ENCODE measurements around the gene RNF212.

RNF212 gene

DNA sequence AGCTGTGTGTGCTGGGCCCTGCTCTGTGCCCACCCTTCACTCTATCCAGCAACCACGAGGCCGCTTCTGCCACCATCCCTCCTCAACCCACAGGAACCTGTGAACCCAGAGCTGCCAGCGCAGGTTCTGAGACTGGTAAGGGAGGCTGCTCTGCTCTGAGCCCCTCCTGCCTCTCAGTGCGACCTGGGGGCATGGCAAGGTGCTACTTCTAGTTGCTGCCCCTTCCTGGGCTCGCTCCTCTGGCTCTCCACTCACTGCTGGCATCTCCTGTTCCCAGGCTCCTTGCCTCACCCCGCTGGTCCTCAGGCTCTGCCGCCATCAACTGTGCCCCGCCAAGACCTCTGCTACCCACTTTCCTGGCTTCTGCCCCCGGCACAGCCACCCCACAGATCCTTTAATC, 39.3 kb downstream of the RNF212 start:
- no peaks in the 10 kb centered on the region for H3K4me1 ChIP-seq (ENCODE audit: control insufficient read depth in 1 of 2, insufficient read depth in 2 of 2, low read length in 2 of 2)

DNA sequence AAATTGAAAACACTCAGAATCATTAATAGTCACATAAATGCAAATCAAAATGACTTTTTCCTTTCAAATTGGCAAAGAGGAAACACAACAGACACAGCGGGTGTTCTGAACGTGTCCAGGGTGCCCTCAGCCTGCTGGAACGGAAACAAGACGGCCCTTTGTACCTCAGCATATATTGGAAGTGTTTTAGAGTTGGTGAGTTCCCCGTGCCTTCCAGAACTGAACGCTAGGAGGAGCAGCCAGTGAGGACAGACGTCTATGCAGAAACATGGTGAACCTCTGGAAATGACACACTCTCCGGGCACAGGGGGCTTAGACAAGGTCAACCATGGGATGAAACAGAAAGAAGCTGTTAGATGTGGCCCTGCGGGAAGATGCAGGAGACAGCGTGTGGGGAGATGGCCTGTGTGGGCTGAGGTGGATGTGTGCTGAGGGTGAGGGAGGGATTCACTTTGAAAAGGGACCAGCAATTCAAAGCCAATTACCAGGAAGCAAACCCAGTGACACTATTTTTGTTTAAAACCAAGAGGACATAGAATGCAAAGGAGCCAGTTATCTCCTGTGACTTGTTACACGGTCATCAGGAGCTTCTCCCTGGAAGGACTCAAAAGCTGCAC, 40.4 kb downstream of the RNF212 start:
- Histone ChIP-seq H3K4me1 (ENCODE audit: control insufficient read depth in 1 of 2, insufficient read depth in 2 of 2, low read length in 2 of 2) (no peaks in the 10 kb centered on the region), H3K27me3 (ENCODE audit: control insufficient read depth in 1 of 2, insufficient read depth in 2 of 2, low read length in 2 of 2) (peaks cover 3 to 10% of the 10 kb centered on the region in 2 donors), H3K27ac (ENCODE audit: low read depth, low read length) (no peak overlapping the region), H3K4me3 (ENCODE audit: low read depth in 1 of 2, low read length in 2 of 2) (peak overlapping the region in 1 of 2 donors; percentile 4), H3K9me3 (ENCODE audit: control insufficient read depth in 1 of 2, low read length in 2 of 2) (no peaks in the 10 kb centered on the region), H3K36me3 (ENCODE audit: control insufficient read depth in 1 of 2, insufficient read depth in 2 of 2, low read length in 2 of 2) (no peaks in the 10 kb centered on the region), H3K9ac (ENCODE audit: low read depth in 1 of 2, low read length in 2 of 2) (no peak overlapping the region)

More for the DNA sequence above, 39.3 kb downstream of the RNF212 start:
- Histone ChIP-seq H3K4me3 (ENCODE audit: low read depth in 1 of 2, low read length in 2 of 2) (no peak overlapping the region), H3K36me3 (ENCODE audit: control insufficient read depth in 1 of 2, insufficient read depth in 2 of 2, low read length in 2 of 2) (no peaks in the 10 kb centered on the region), H3K27me3 (ENCODE audit: control insufficient read depth in 1 of 2, insufficient read depth in 2 of 2, low read length in 2 of 2) (peaks cover 0 to 10% of the 10 kb centered on the region in 2 donors), H3K9me3 (ENCODE audit: control insufficient read depth in 1 of 2, low read length in 2 of 2) (no peaks in the 10 kb centered on the region), H3K9ac (ENCODE audit: low read depth in 1 of 2, low read length in 2 of 2) (no peak overlapping the region), H3K27ac (ENCODE audit: low read depth, low read length) (no peak overlapping the region)

DNA sequence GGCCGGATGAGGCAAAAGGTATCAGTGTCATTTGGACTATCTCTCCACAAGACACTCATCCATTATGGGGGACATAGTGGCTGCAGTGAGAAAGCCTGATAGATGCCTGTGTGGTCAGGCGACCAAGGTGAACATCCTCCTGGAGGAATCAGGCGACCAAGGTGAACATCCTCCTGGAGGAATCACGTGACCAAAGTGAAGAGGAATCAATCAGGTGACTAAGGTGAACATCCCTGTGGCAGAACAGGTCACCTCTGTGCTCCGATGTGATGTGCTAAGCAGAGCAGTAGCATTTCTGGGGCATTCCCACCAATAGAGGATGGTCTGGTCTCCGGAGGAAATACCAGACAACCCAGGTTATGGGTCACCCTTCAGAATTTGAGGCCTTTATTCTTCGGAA, 44.0 kb downstream of the RNF212 start:
- Histone ChIP-seq H3K9ac (ENCODE audit: low read depth in 1 of 2, low read length in 2 of 2) (no peak overlapping the region), H3K27me3 (ENCODE audit: control insufficient read depth in 1 of 2, insufficient read depth in 2 of 2, low read length in 2 of 2) (peaks cover 3 to 10% of the 10 kb centered on the region in 2 donors), H3K27ac (ENCODE audit: low read depth, low read length) (no peak overlapping the region), H3K4me3 (ENCODE audit: low read depth in 1 of 2, low read length in 2 of 2) (no peak overlapping the region), H3K9me3 (ENCODE audit: control insufficient read depth in 1 of 2, low read length in 2 of 2) (no peaks in the 10 kb centered on the region), H3K4me1 (ENCODE audit: control insufficient read depth in 1 of 2, insufficient read depth in 2 of 2, low read length in 2 of 2) (no peaks in the 10 kb centered on the region), H3K36me3 (ENCODE audit: control insufficient read depth in 1 of 2, insufficient read depth in 2 of 2, low read length in 2 of 2) (no peaks in the 10 kb centered on the region)

DNA sequence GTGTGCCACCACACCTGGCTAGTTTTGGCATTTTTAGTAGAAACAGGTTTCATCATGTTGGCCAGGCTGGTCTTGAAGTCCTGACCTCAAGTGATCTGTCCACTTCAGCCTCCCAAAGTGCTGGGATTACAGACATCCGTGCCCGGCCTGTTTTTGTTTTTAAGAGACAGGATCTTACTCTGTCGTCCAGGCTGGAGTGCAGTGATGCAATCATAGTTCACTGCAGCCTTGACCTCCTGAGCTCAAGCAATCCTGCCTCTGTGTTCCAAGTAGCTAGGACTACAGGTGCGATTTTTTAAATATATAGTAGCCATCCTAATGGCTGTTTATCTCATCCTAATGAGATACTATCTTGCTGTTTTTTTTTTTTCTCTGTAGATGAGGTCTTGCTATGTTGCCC, 47.6 kb downstream of the RNF212 start:
- Histone ChIP-seq H3K27ac (ENCODE audit: low read depth, low read length) (no peak overlapping the region), H3K36me3 (ENCODE audit: control insufficient read depth in 1 of 2, insufficient read depth in 2 of 2, low read length in 2 of 2) (no peaks in the 10 kb centered on the region), H3K9me3 (ENCODE audit: control insufficient read depth in 1 of 2, low read length in 2 of 2) (no peaks in the 10 kb centered on the region), H3K4me3 (ENCODE audit: low read depth in 1 of 2, low read length in 2 of 2) (no peak overlapping the region), H3K27me3 (ENCODE audit: control insufficient read depth in 1 of 2, insufficient read depth in 2 of 2, low read length in 2 of 2) (peaks cover 11 to 23% of the 10 kb centered on the region in 2 donors), H3K9ac (ENCODE audit: low read depth in 1 of 2, low read length in 2 of 2) (no peak overlapping the region), H3K4me1 (ENCODE audit: control insufficient read depth in 1 of 2, insufficient read depth in 2 of 2, low read length in 2 of 2) (no peaks in the 10 kb centered on the region)

DNA sequence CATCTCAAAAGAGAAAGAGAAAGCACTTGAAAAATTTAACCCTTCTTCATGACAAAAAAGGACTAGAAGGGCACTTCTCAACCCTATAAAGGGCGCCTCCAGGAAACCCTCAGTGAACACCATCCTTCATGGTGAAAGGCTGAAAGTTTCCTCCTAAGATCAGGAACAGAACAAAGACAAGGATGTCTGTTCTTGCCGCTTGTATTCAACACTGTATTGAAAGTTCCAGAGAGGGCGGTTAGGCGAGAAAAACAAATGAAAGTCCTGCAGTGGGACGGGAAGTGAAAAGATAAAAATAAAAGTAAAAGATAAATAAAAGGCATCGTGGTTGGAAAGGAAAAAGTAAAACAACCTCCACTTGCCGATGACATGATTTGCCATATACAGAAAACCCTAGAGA, 50.9 kb downstream of the RNF212 start:
- no peaks in the 10 kb centered on the region for H3K36me3 ChIP-seq (ENCODE audit: control insufficient read depth in 1 of 2, insufficient read depth in 2 of 2, low read length in 2 of 2)
- no peak overlapping the region for H3K4me3 ChIP-seq (ENCODE audit: low read depth in 1 of 2, low read length in 2 of 2)
- no peak overlapping the region for H3K27ac ChIP-seq (ENCODE audit: low read depth, low read length)
- no peak overlapping the region for H3K9ac ChIP-seq (ENCODE audit: low read depth in 1 of 2, low read length in 2 of 2)
- peaks cover 17 to 38% of the 10 kb centered on the region in 2 donors for H3K27me3 ChIP-seq (ENCODE audit: control insufficient read depth in 1 of 2, insufficient read depth in 2 of 2, low read length in 2 of 2)
- peaks cover 0 to 4% of the 10 kb centered on the region in 2 donors for H3K4me1 ChIP-seq (ENCODE audit: control insufficient read depth in 1 of 2, insufficient read depth in 2 of 2, low read length in 2 of 2)
- no peaks in the 10 kb centered on the region for H3K9me3 ChIP-seq (ENCODE audit: control insufficient read depth in 1 of 2, low read length in 2 of 2)

DNA sequence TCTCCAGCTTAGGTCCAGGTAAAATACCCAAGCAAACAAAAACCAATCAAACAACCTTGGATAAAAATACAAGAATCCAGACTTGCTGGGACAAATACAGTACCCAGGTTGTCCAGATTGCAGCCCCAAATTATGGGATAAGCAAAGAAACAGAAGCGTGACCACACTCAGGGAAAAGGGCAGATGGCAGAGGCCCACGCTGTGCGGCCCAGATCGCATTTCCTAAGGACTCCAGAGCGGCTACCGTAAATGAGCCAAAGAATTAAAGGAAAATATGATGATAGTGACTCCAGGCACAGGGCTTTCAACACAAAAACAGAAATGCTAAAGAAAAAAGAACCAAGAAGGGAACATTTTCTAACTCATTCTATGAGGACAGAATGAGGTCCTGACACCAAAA, 51.6 kb downstream of the RNF212 start:
- Histone ChIP-seq H3K27me3 (ENCODE audit: control insufficient read depth in 1 of 2, insufficient read depth in 2 of 2, low read length in 2 of 2) (peaks cover 17 to 38% of the 10 kb centered on the region in 2 donors), H3K9me3 (ENCODE audit: control insufficient read depth in 1 of 2, low read length in 2 of 2) (no peaks in the 10 kb centered on the region), H3K9ac (ENCODE audit: low read depth in 1 of 2, low read length in 2 of 2) (no peak overlapping the region), H3K27ac (ENCODE audit: low read depth, low read length) (no peak overlapping the region), H3K4me1 (ENCODE audit: control insufficient read depth in 1 of 2, insufficient read depth in 2 of 2, low read length in 2 of 2) (peaks cover 0 to 4% of the 10 kb centered on the region in 2 donors), H3K36me3 (ENCODE audit: control insufficient read depth in 1 of 2, insufficient read depth in 2 of 2, low read length in 2 of 2) (no peaks in the 10 kb centered on the region), H3K4me3 (ENCODE audit: low read depth in 1 of 2, low read length in 2 of 2) (no peak overlapping the region)

DNA sequence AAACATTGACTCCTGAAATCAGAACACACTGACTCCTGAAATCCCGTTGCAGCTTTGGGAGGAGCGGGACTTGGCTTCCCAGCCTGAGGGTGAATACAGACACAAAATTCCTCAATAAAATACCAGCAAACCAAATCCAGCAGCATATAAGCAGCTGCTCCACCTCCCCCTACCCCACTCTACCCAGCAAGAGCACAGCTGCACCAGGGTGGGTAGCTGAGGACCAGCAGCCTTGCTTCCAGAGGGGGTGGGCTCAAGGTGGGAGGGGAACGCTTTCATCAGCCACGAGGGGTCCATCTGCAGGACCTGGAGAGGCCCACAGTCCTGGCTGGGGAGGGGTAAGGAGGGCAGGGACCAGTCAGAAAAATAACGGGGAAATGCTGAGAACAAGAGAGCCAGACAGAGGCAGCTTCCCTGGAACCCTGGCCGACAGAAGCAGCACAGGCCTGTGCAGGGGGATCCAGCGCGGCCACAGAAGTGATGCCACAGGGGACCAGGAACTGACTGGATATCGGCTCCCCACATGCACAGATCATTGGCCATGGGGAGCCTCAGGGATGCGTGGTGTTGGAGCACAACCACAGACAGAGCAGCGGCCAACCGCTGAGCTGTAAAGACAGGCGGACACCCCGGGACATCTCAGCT, 52.2 kb downstream of the RNF212 start:
- Histone ChIP-seq H3K9me3 (ENCODE audit: control insufficient read depth in 1 of 2, low read length in 2 of 2) (no peaks in the 10 kb centered on the region), H3K4me1 (ENCODE audit: control insufficient read depth in 1 of 2, insufficient read depth in 2 of 2, low read length in 2 of 2) (peaks cover 2 to 4% of the 10 kb centered on the region in 2 donors), H3K9ac (ENCODE audit: low read depth in 1 of 2, low read length in 2 of 2) (no peak overlapping the region), H3K27ac (ENCODE audit: low read depth, low read length) (no peak overlapping the region), H3K4me3 (ENCODE audit: low read depth in 1 of 2, low read length in 2 of 2) (no peak overlapping the region), H3K36me3 (ENCODE audit: control insufficient read depth in 1 of 2, insufficient read depth in 2 of 2, low read length in 2 of 2) (no peaks in the 10 kb centered on the region), H3K27me3 (ENCODE audit: control insufficient read depth in 1 of 2, insufficient read depth in 2 of 2, low read length in 2 of 2) (peaks cover 23 to 40% of the 10 kb centered on the region in 2 donors)

DNA sequence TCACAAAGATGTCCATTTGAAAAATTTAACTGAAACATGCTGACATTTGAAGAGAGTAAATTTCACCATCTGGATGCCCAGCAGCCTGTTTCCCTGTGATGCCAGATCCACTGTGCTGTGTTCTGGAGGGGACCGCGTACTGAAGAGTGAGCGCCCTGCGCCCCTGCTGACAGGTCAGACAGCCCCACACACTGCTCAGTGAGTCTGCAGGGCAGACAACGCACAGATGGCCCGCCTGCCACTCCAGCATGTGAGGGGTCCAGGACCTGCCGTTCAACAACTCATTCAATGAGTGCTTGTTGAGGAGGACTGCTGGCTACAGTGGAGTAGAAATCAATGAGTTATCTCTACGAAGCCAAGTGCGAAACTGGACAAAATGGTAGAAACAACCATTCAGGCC, 52.7 kb downstream of the RNF212 start:
- H3K36me3 ChIP-seq (ENCODE audit: control insufficient read depth in 1 of 2, insufficient read depth in 2 of 2, low read length in 2 of 2): no peaks in the 10 kb centered on the region
- H3K27ac ChIP-seq (ENCODE audit: low read depth, low read length): no peak overlapping the region
- no peak overlapping the region for H3K9ac ChIP-seq (ENCODE audit: low read depth in 1 of 2, low read length in 2 of 2)
- H3K4me1 ChIP-seq (ENCODE audit: control insufficient read depth in 1 of 2, insufficient read depth in 2 of 2, low read length in 2 of 2): peaks cover 2 to 4% of the 10 kb centered on the region in 2 donors
- H3K4me3 ChIP-seq (ENCODE audit: low read depth in 1 of 2, low read length in 2 of 2): no peak overlapping the region
- H3K27me3 ChIP-seq (ENCODE audit: control insufficient read depth in 1 of 2, insufficient read depth in 2 of 2, low read length in 2 of 2): peaks cover 28 to 46% of the 10 kb centered on the region in 2 donors
- no peaks in the 10 kb centered on the region for H3K9me3 ChIP-seq (ENCODE audit: control insufficient read depth in 1 of 2, low read length in 2 of 2)

DNA sequence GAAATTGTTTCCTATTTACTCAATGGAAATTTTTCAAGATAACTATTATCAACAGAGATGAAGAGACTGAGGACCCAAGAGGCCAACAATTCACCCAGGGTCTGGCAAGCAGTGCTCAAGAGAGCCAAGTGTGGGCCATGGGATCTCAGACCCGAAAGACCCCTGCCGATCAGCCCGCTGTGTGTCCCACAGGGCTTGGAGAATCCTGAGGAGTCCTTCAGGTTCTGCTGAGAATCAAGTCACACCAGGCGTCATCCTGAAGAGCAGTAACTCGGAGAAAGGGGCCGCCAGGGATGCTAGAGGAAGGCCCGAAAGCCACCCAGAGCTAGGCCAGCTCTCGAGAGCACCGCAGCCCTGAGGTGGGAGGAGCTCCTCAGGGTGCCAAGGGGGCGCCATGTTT, 53.2 kb downstream of the RNF212 start:
- no peak overlapping the region for H3K27ac ChIP-seq (ENCODE audit: low read depth, low read length)
- H3K27me3 ChIP-seq (ENCODE audit: control insufficient read depth in 1 of 2, insufficient read depth in 2 of 2, low read length in 2 of 2): peaks cover 33 to 50% of the 10 kb centered on the region in 2 donors
- no peak overlapping the region for H3K9ac ChIP-seq (ENCODE audit: low read depth in 1 of 2, low read length in 2 of 2)
- H3K4me1 ChIP-seq (ENCODE audit: control insufficient read depth in 1 of 2, insufficient read depth in 2 of 2, low read length in 2 of 2): peaks cover 2 to 4% of the 10 kb centered on the region in 2 donors
- H3K36me3 ChIP-seq (ENCODE audit: control insufficient read depth in 1 of 2, insufficient read depth in 2 of 2, low read length in 2 of 2): no peaks in the 10 kb centered on the region
- no peaks in the 10 kb centered on the region for H3K9me3 ChIP-seq (ENCODE audit: control insufficient read depth in 1 of 2, low read length in 2 of 2)
- H3K4me3 ChIP-seq (ENCODE audit: low read depth in 1 of 2, low read length in 2 of 2): no peak overlapping the region

DNA sequence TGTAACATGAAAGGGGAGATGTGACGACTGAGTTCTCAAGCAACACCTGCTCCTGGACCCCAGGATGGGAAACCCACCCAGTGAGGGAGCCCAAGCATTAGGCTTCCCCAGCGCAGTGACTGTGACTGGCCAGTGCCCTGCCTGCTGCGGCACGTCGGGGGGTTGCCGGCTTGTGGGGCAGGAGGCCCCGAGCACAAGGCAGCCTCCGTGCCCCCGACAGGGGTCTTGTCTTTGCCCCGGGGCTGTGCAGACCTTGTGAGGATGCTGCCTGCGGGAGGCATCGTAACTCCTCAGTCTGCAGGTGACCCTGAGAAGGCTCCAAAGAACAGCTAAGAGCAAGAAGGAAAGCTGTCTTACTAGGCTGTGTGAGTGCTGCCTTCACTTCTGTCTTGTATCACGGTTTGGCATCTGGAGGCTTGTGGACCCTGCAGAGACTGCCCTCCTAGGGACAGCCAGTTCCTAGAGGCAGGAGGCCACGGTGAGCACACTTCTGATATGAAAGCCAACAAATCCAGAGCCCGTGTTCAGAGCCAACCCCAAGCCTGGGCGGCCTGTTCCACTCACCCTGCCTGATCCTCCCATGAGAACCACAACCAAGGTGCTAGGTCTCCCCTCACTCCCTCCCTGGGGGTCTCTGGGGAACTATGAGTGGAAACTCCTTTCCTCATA, 54.2 kb downstream of the RNF212 start:
- Histone ChIP-seq H3K27ac (ENCODE audit: low read depth, low read length) (no peak overlapping the region), H3K9me3 (ENCODE audit: control insufficient read depth in 1 of 2, low read length in 2 of 2) (no peaks in the 10 kb centered on the region), H3K9ac (ENCODE audit: low read depth in 1 of 2, low read length in 2 of 2) (no peak overlapping the region), H3K4me1 (ENCODE audit: control insufficient read depth in 1 of 2, insufficient read depth in 2 of 2, low read length in 2 of 2) (peaks cover 2 to 4% of the 10 kb centered on the region in 2 donors), H3K4me3 (ENCODE audit: low read depth in 1 of 2, low read length in 2 of 2) (no peak overlapping the region), H3K27me3 (ENCODE audit: control insufficient read depth in 1 of 2, insufficient read depth in 2 of 2, low read length in 2 of 2) (peaks cover 33 to 45% of the 10 kb centered on the region in 2 donors), H3K36me3 (ENCODE audit: control insufficient read depth in 1 of 2, insufficient read depth in 2 of 2, low read length in 2 of 2) (no peaks in the 10 kb centered on the region)

Measured in duodenal mucosa (tissue), 2 donors.